K562 (cell line): Measurements from ENCODE around the gene HSPA1B. TPM values are rescaled to one million over a fixed set of nuclear protein-coding genes. Genes with fewer than 3 reads are reported as not detected.

Source experiments
- ATF3 ChIP-seq, 2 experiments: fragments of 450-650 bp in 1 of 2; sonication (generic) in 1 of 2; formaldehyde crosslinking in 1 of 2; IDR thresholded peaks in 1 of 2; conservative IDR thresholded peaks in 1 of 2; 2 replicates each; pipeline versions ENCODE4 v1.6.1 to v1.8.1; 2016 to 2023; ENCODE audit warnings: mild to moderate bottlenecking in 2 of 2, moderate library complexity in 2 of 2, inconsistent platforms in 1 of 2, missing genetic modification reagents in 1 of 2
- CREB3L1 ChIP-seq: fragments of 450-650 bp; IDR thresholded peaks from 2 replicates; pipeline ENCODE4 v1.6.1; 2014; ENCODE audit warnings: low read depth, mild to moderate bottlenecking, moderate library complexity, borderline replicate concordance
- FOXA1 ChIP-seq: fragments of 450-650 bp; IDR thresholded peaks from 2 replicates; pipeline ENCODE4 v1.6.1; 2016; ENCODE audit warnings: mild to moderate bottlenecking, borderline replicate concordance
- FOXO4 ChIP-seq: fragments of 450-650 bp; formaldehyde crosslinking; IDR thresholded peaks from 2 replicates; pipeline ENCODE4 v1.4.0; 2020; ENCODE audit warnings: mild to moderate bottlenecking, moderate library complexity
- MBD1 ChIP-seq: fragments of 250-450 bp; sonication (Bioruptor Pico); IDR thresholded peaks from 2 replicates; pipeline ENCODE4 v1.8.0; 2022; ENCODE audit warnings: inconsistent platforms
- NFE2 ChIP-seq: IDR thresholded peaks from 2 replicates; pipeline ENCODE4 v1.6.1; 2014; ENCODE audit warnings: antibody characterized with exemption, low read depth
- NR2C2 ChIP-seq, 2 experiments: fragments of 200-800 bp in 1 of 2; sonication (Bioruptor generic) in 1 of 2; sonication (generic) in 1 of 2; formaldehyde crosslinking in 1 of 2; IDR thresholded peaks; 2 replicates each; pipeline versions ENCODE4 v1.6.1 to v1.8.0; 2016 to 2022; ENCODE audit warnings: mild to moderate bottlenecking in 1 of 2, missing compliant biosample characterization in 1 of 2, missing genetic modification characterization in 1 of 2, missing genetic modification reagents in 1 of 2
- PHF20 ChIP-seq: fragments of 450-650 bp; IDR thresholded peaks from 2 replicates; pipeline ENCODE4 v1.6.1; 2018; ENCODE audit not compliant: partially characterized antibody
- PRPF4 ChIP-seq: fragments of 200-400 bp; formaldehyde crosslinking; IDR thresholded peaks from one replicate; pipeline ENCODE4 v1.6.1; 2017; ENCODE audit warnings: low read length, low read depth, mild to moderate bottlenecking; ENCODE audit not compliant: insufficient read depth, poor library complexity, severe bottlenecking
- SIRT6 ChIP-seq: IDR thresholded peaks from one replicate; pipeline ENCODE4 v1.6.1; 2012; ENCODE audit warnings: low read depth, mild to moderate bottlenecking, control low read depth, inconsistent platforms, low read length, moderate library complexity
- SMARCA4 ChIP-seq: fragments of 450-650 bp; IDR thresholded peaks from 2 replicates; pipeline ENCODE4 v1.6.1; 2016
- SRF ChIP-seq, 2 experiments: fragments of 250-450, 450-650 bp in 1 of 2; sonication (Bioruptor Pico) in 1 of 2; sonication (generic) in 1 of 2; formaldehyde crosslinking; IDR thresholded peaks; 2 replicates each; pipeline versions ENCODE4 v1.5.0 to v1.5.1; 2020 to 2022; ENCODE audit warnings: mild to moderate bottlenecking in 1 of 2, missing genetic modification reagents in 1 of 2
- TCF15 ChIP-seq: fragments of 250-450 bp; sonication (Bioruptor Pico); IDR thresholded peaks from 2 replicates; pipeline ENCODE4 v1.8.0; 2022; ENCODE audit warnings: moderate library complexity, mild to moderate bottlenecking, inconsistent platforms
- XRCC4 ChIP-seq: IDR thresholded peaks from one replicate; pipeline ENCODE4 v1.6.1; 2011; ENCODE audit not compliant: insufficient read depth, insufficient read length; ENCODE audit errors: extremely low read depth
- ZNF212 ChIP-seq: fragments of 450-650 bp; formaldehyde crosslinking; IDR thresholded peaks from 2 replicates; pipeline ENCODE4 v1.4.0; 2020; ENCODE audit warnings: mild to moderate bottlenecking
- ZNF232 ChIP-seq: sonication (generic); formaldehyde crosslinking; IDR thresholded peaks from 2 replicates; pipeline ENCODE4 v1.8.0; 2022; ENCODE audit warnings: mild to moderate bottlenecking, missing genetic modification reagents
- ZNF436 ChIP-seq: fragments of 250-450, 450-650 bp; sonication (Bioruptor Pico); formaldehyde crosslinking; IDR thresholded peaks from 2 replicates; pipeline ENCODE4 v1.7.0; 2020; ENCODE audit warnings: mild to moderate bottlenecking
- ZNF511 ChIP-seq: sonication (generic); formaldehyde crosslinking; IDR thresholded peaks from 2 replicates; pipeline ENCODE4 v1.8.0; 2022; ENCODE audit warnings: mild to moderate bottlenecking, missing genetic modification reagents
- ZNF57 ChIP-seq: fragments of 450-650 bp; formaldehyde crosslinking; IDR thresholded peaks from 2 replicates; pipeline ENCODE4 v1.4.0; 2020; ENCODE audit warnings: mild to moderate bottlenecking, moderate library complexity
- ZNF668 ChIP-seq: fragments of 250-450 bp; sonication (Bioruptor Pico); IDR thresholded peaks from 2 replicates; pipeline ENCODE4 v1.8.0; 2022; ENCODE audit warnings: mild to moderate bottlenecking, inconsistent platforms
- polyA plus RNA-seq, 8 experiments: library from polyadenylated mRNA; depleted of rRNA in 4 of 8; stranded (reverse) in 5 of 8; unstranded in 3 of 8; fragments of >200 nt; fragmentation: Nextera tagmentation in 2 of 8; fragmentation: Illumina TruSeq in 1 of 8; extraction: Ambion mirVana in 2 of 8; extraction: Trizol in 1 of 8; gene quantifications; 2 replicates each; pipeline versions ENCODE4 v1.2.1 to v1.2.3, GENCODE V29; 2011 to 2014; ENCODE audit warnings: inconsistent platforms in 1 of 8, missing spikeins in 1 of 8
- total RNA-seq, 7 experiments: library from RNA; depleted of rRNA in 6 of 7; stranded (reverse); fragments of >200 nt in 6 of 7; fragmentation: Illumina TruSeq in 2 of 7; extraction: Trizol in 2 of 7; gene quantifications; 2 replicates each; pipeline versions ENCODE4 v1.2.1 to v1.2.3, GENCODE V29; 2011 to 2021; ENCODE audit warnings: low replicate concordance in 1 of 7

HSPA1B gene
- total and polyA plus RNA-seq, 9 of the 15 experiments (the other 6 are each of a cell fraction or from before 2014, with no cell fraction given), result 0.27 to 227 (median 51.2) TPM

GRCh38 chr6:31795616-31796298, 31.8 kb upstream of the HSPA1B start, which contains the start of gene VARS1 (continued):
- TF ChIP-seq MBD1, result no peak
- no peak for TF ChIP-seq ZNF57
- TF ChIP-seq ZNF212 (CRISPR knock-in tag), result peak; percentile 7; the same call in 1 of the 2 replicates
- peak; percentile 83 for TF ChIP-seq PHF20
- no peak for TF ChIP-seq FOXA1
- TF ChIP-seq ZNF511 (CRISPR knock-in tag), result no peak; the same call in 1 of the 2 replicates
- peak; percentile 69; the same call in 1 of the 2 replicates for TF ChIP-seq FOXO4 (CRISPR knock-in tag)
- TF ChIP-seq ZNF232, result 0 out of 2 replicates have a peak, but pooled peaks have one; percentile 7
- TF ChIP-seq TCF15 (CRISPR knock-in tag), result no peak
- TF ChIP-seq XRCC4, result no peak
- peak; percentile 74 for TF ChIP-seq NR2C2 (CRISPR knock-in tag; IDR thresholded peaks at IDR 0.05)
- TF ChIP-seq NR2C2 (tag; IDR thresholded peaks at IDR 0.05), result peak; percentile 91
- no peak for TF ChIP-seq PRPF4
- TF ChIP-seq ZNF668, result peak; percentile 91
- no peak for TF ChIP-seq SIRT6
- TF ChIP-seq CREB3L1, result peak; percentile 94
- peak in 1 of 2 experiments; percentile 84; a peak in 2 of 4 replicates for TF ChIP-seq SRF (CRISPR knock-in tag; IDR thresholded peaks at IDR 0.05)
- peak; percentile 65 for TF ChIP-seq ZNF436 (CRISPR knock-in tag)
- peak; percentile 99 for TF ChIP-seq NFE2
- 0 out of 2 replicates have a peak, but pooled peaks have one; percentile 12 for TF ChIP-seq ATF3 (IDR thresholded peaks at IDR 0.05)
- peak; percentile 72 for TF ChIP-seq ATF3 (CRISPR knock-in tag; conservative IDR thresholded peaks at IDR 0.05)
- TF ChIP-seq SMARCA4, result no peak; the same call in none of the 2 replicates
